ENCODE measurements around the gene EXOC6B.

The EXOC6B gene

DNA sequence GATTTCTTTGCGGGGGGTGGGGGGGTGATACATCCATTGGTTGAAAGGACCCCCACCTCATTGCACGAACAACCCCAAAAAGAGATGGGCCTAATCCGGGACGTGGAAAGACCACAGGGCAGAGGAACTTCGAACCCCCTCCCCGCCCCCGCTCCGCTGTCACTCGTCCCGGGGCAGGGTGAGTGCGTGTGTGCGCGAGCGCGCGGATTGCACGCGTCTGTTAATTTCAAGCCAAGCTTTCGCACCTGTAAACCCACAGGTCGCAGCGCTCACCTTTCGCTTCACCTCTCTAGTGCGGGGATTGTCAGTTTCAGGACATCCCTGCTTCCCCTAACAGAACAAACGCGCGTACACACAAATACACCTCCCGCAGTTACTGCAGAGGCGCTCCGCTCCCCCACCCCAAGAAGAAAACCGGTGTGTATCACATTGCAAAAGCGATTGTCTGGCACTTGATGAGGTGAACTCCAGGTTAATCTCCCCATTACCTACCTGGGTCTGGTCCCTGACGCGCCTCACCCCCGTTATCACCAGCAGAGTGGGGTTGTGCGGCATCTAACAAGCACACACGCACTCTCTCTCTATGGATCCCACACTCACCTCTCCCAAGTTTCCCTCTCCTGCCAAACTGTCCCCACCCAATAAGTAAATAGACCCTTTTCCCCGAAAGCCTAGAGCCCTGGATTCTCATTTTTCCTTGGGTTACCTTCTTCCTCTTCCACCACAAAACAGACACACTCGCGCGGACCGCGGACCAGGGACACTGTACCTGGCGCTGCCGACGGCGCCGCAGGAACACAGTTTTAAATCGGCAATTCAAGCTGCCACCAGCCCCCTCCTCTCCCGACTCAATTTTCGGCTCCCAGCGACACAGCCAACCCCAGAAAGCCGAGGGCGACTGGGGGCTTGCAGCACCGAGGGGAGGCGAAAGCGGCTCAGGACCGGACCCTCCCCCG is 679.2 kb downstream of the EXOC6B start:
- peaks cover 7% of the 10 kb centered on the region for H3K36me3 Mint-ChIP-seq
- peak overlapping the region; percentile 6 for H3K4me3 Mint-ChIP-seq
- H3K9me3 Mint-ChIP-seq: peaks cover 4% of the 10 kb centered on the region
- H3K4me1 Mint-ChIP-seq: peaks cover 41% of the 10 kb centered on the region
- no peak overlapping the region for H3K27ac Mint-ChIP-seq
- H3K27me3 Mint-ChIP-seq: peaks cover 96% of the 10 kb centered on the region
- ATAC-seq: no peak

DNA sequence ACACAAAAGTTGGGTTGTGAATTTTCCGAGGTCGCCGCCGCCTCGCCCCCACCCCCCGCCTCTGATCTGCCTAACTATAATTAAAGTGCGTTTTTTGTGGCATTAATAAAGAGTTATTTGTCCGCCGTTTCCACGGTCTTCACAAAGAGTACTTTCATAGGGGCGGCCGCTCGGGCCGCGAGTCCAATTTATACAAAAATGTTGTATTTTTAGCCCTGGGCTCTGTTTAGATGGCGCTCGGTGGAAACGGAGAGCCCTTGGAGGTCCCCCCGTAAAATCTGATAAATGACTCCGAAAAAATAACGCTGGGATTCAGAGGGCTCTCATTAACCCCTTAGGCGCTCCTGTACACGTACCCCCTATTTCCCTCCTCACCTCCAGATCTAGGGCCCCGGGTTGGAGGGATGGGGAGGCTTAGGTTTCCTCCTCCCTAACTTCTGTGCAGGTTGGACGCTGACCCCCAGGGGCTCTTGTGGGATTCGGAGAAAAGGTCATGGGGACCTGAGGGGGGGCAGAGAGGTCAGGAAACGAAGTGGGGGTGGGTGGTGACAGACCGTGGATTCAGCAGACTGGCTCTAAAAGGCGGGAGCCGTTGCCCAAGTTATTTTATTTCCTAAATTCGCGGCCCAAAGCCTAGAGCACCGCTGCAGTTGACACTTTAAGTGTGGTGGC is 680.0 kb downstream of the EXOC6B start:
- ATAC-seq: no peak
- no peak overlapping the region for H3K27ac Mint-ChIP-seq
- H3K27me3 Mint-ChIP-seq: peaks cover 93% of the 10 kb centered on the region
- H3K4me1 Mint-ChIP-seq: peaks cover 41% of the 10 kb centered on the region
- H3K9me3 Mint-ChIP-seq: peaks cover 4% of the 10 kb centered on the region
- peak overlapping the region; percentile 78 for H3K4me3 Mint-ChIP-seq
- H3K36me3 Mint-ChIP-seq: peaks cover 7% of the 10 kb centered on the region

DNA sequence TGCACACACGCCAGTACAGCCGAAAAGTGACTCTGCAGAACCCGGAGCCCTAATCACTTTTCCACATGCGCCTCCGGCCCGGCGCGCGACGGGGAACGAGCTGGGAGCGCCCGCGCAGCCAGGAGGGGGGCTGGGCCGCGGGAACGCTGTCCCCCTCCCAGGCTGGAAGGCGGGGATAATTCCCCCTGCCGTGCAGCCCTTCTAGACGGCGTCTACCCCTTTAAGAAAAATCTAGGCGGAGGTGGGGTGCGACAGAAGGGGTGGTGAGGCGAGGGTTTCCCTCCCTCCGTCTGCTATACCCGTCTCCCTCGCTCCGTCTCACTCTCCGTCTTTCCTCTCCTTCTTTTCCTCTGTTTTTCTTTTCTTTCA is 680.6 kb downstream of the EXOC6B start:
- Mint-ChIP-seq H3K27ac (no peak overlapping the region), H3K27me3 (peaks cover 88% of the 10 kb centered on the region), H3K9me3 (peaks cover 4% of the 10 kb centered on the region), H3K36me3 (peaks cover 7% of the 10 kb centered on the region), H3K4me1 (peaks cover 36% of the 10 kb centered on the region), H3K4me3 (peak overlapping the region; percentile 78)
- ATAC-seq: no peak

GRCh38 chr2:72144632-72145288 is 681.1 kb downstream of the EXOC6B start:
- peaks cover 7% of the 10 kb centered on the region for H3K36me3 Mint-ChIP-seq
- peaks cover 31% of the 10 kb centered on the region for H3K4me1 Mint-ChIP-seq
- ATAC-seq: no peak
- H3K27ac Mint-ChIP-seq: no peak overlapping the region
- H3K9me3 Mint-ChIP-seq: peaks cover 4% of the 10 kb centered on the region
- H3K4me3 Mint-ChIP-seq: peak overlapping the region; percentile 18
- peaks cover 83% of the 10 kb centered on the region for H3K27me3 Mint-ChIP-seq

GRCh38 chr2:72144274-72144631 is 681.6 kb downstream of the EXOC6B start:
- peaks cover 7% of the 10 kb centered on the region for H3K36me3 Mint-ChIP-seq
- H3K27me3 Mint-ChIP-seq: peaks cover 78% of the 10 kb centered on the region
- peaks cover 26% of the 10 kb centered on the region for H3K4me1 Mint-ChIP-seq
- H3K27ac Mint-ChIP-seq: no peak overlapping the region
- no peak for ATAC-seq
- peak overlapping the region; percentile 26 for H3K4me3 Mint-ChIP-seq
- peaks cover 4% of the 10 kb centered on the region for H3K9me3 Mint-ChIP-seq

DNA sequence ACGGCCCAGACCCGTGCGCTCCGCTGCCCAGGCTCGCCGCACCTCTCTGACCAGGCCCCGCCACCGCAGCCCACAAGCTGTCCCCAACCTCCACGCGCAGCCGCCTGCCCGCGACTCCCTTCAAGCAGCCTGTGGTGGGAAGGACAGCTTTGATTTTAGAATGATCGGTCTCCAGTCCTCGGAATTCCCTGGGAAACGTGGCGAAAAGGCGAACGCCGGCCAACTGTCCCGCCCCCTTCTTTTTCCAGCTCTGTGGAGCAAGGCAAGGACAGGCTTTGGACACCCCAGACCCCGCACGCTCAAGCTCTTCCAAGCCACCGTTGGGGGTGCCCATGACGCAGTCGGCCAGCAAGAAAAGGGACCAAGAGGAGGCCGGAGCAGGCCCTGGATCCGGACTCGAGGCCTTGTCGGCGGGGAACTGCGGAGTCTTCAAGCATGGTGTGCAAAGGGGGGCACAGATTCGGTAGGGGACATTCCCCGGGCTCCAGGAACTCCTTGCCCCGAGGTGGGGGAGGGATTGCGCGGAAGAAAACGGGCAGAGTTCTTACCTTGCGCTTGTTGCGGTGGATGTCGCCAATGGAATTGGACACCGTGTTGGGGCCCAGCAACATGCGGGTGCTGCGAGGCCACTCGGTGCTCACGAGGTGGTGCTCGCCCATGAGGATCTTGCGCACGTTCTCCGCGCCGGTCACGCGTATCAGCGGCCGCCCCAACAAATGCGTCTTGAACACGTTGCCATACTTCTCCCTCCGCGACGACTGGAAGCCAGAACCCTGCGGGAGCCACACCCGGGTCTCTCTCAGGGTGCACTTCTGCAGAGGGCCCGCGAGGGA is 682.2 kb downstream of the EXOC6B start:
- peaks cover 7% of the 10 kb centered on the region for H3K36me3 Mint-ChIP-seq

GRCh38 chr2:72142570-72143440 is 683.0 kb downstream of the EXOC6B start:
- Mint-ChIP-seq H3K27me3 (peaks cover 65% of the 10 kb centered on the region), H3K36me3 (peaks cover 7% of the 10 kb centered on the region), H3K4me3 (no peak overlapping the region), H3K27ac (no peak overlapping the region), H3K9me3 (peaks cover 4% of the 10 kb centered on the region), H3K4me1 (peaks cover 21% of the 10 kb centered on the region)
- ATAC-seq: no peak

More for the DNA sequence above, 682.2 kb downstream of the EXOC6B start:
- Mint-ChIP-seq H3K27ac (no peak overlapping the region), H3K27me3 (peaks cover 72% of the 10 kb centered on the region), H3K4me1 (peaks cover 21% of the 10 kb centered on the region), H3K9me3 (peaks cover 4% of the 10 kb centered on the region), H3K4me3 (peak overlapping the region; percentile 26)
- ATAC-seq: no peak

DNA sequence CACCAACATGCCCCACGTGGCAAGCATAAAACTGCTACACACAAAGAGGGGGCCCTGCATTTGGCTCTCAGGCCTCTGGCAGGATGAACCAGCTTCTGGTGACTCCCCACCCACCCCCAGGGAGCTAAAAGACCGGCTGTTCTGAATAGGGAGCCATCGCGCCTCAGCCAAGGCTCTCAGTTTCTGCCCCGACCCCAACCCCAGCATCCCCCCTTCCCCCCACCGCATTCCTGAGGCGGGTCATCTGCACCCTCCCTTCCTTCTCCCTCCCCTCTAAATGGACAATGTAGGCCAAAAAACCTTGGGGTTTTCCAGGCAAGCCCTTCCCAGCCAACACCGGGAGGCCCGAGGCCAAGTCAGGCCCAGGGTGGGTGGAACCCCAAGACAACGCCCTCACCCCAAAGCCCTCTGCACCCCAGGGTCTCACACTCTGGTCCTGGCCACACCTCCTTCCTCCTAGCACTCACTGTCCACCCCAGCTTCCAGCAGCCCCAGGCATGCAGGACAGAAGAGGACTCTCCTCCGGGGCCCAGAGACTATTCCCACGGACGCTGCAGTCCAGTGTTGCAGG is 683.9 kb downstream of the EXOC6B start:
- peaks cover 28% of the 10 kb centered on the region for H3K4me1 Mint-ChIP-seq
- H3K27ac Mint-ChIP-seq: no peak overlapping the region
- H3K9me3 Mint-ChIP-seq: peaks cover 4% of the 10 kb centered on the region
- H3K36me3 Mint-ChIP-seq: peaks cover 6% of the 10 kb centered on the region
- ATAC-seq: no peak
- H3K4me3 Mint-ChIP-seq: no peak overlapping the region
- H3K27me3 Mint-ChIP-seq: peaks cover 65% of the 10 kb centered on the region

DNA sequence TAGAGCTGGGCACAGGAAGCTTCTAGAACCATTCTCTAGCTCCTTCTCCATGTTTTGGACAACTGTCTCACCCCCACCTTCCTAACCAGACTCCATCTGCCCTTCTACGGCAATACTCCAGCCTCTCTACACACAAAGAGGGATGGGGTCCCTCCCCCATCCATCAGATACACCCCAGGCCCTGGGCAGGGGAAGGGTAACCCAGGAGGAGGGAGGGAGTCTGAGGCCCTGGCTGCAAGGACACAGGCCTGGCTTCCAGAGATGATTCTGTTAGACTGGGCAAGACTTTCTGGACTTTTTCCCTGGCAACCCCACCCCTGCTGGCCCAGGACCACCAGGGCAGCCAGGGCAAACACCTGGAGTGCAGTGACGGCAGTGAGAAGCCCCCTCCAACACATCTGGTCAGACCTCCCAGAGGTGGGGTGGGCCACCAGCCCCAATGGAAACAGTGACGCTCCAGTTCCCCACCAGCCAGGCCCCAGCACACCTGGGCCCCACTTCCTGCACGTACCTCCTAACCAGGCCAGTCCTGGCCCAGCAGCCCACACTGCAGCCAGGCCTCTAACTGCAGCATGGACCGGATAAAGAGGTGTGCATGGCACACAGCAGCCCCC is 684.7 kb downstream of the EXOC6B start:
- Mint-ChIP-seq H3K36me3 (no peaks in the 10 kb centered on the region), H3K27me3 (peaks cover 65% of the 10 kb centered on the region), H3K4me3 (no peak overlapping the region), H3K4me1 (peaks cover 28% of the 10 kb centered on the region), H3K27ac (no peak overlapping the region), H3K9me3 (no peaks in the 10 kb centered on the region)
- ATAC-seq: no peak

DNA sequence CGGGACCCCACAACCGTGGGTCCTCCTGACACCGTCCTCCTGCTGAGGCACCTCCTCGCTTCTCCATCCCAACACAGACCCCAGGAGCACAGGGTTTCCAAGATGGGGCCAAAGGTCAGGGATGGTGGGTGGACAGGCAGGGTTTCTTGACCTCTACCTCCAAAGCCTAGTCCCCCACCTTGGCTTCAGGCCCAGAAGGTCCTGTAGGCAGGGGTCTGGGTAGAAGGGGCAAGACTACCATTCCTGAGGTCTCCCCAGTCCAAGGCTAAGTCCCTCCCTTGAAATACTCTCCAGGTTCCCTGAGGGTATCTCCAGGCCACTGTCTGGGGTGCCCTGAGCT is 685.2 kb downstream of the EXOC6B start:
- H3K9me3 Mint-ChIP-seq: no peaks in the 10 kb centered on the region
- peaks cover 23% of the 10 kb centered on the region for H3K4me1 Mint-ChIP-seq
- no peaks in the 10 kb centered on the region for H3K36me3 Mint-ChIP-seq
- no peak for ATAC-seq
- H3K27me3 Mint-ChIP-seq: peaks cover 63% of the 10 kb centered on the region
- no peak overlapping the region for H3K4me3 Mint-ChIP-seq
- no peak overlapping the region for H3K27ac Mint-ChIP-seq

- Mint-ChIP-seq H3K4me1 (peaks cover 17% of the 10 kb centered on the region), H3K36me3 (no peaks in the 10 kb centered on the region), H3K4me3 (no peak overlapping the region), H3K27me3 (peaks cover 58% of the 10 kb centered on the region), H3K9me3 (no peaks in the 10 kb centered on the region), H3K27ac (no peak overlapping the region)
- no peak for ATAC-seq
These were observed 685.8 kb downstream of the EXOC6B start for GRCh38 chr2:72139874-72140620.

GRCh38 chr2:72139471-72139873 is 686.4 kb downstream of the EXOC6B start:
- Mint-ChIP-seq H3K4me3 (no peak overlapping the region), H3K27ac (no peak overlapping the region), H3K27me3 (peaks cover 53% of the 10 kb centered on the region), H3K9me3 (no peaks in the 10 kb centered on the region), H3K36me3 (no peaks in the 10 kb centered on the region), H3K4me1 (peaks cover 16% of the 10 kb centered on the region)
- ATAC-seq: no peak

- no peak for ATAC-seq
- no peaks in the 10 kb centered on the region for H3K9me3 Mint-ChIP-seq
- no peak overlapping the region for H3K27ac Mint-ChIP-seq
- H3K4me1 Mint-ChIP-seq: peaks cover 14% of the 10 kb centered on the region
- H3K27me3 Mint-ChIP-seq: peaks cover 50% of the 10 kb centered on the region
- H3K36me3 Mint-ChIP-seq: no peaks in the 10 kb centered on the region
- H3K4me3 Mint-ChIP-seq: no peak overlapping the region
These were observed 686.9 kb downstream of the EXOC6B start for GRCh38 chr2:72138921-72139381.

Measured in stimulated activated memory B cell treated with anti-CD40 and anti-IgM and Interleukin-4, amounts not matched to agents 10 μg/mL and 1 μg/mL and 100 μg/mL, for 72 hours (primary cell).